Epithelial cell of esophagus (primary cell): Measurements from ENCODE around the gene PNKD.

Experiments used
- DNase-seq: peaks from one replicate; pipeline ENCODE4 v3.0.0; 2010; ENCODE audit warnings: low read depth
- H3K4me3 ChIP-seq: 2 replicates; pipeline ENCODE4 v1.5.1; 2011; ENCODE audit warnings: mild to moderate bottlenecking, low read length, control low read depth
- CTCF ChIP-seq: IDR thresholded peaks from 2 replicates; pipeline ENCODE4 v1.5.1; 2011; ENCODE audit warnings: low read depth, mild to moderate bottlenecking, low read length, control low read depth, inconsistent platforms; ENCODE audit not compliant: insufficient read depth; ENCODE audit errors: missing control alignments

The PNKD gene

GRCh38 chr2:218269900-218270720 is at the start of gene PNKD, which contains the start of gene AAMP:
PNKD (plus strand) TSS chr2:218270519; CDS start chr2:218270536, 17 bp downstream.
AAMP (minus strand) TSS chr2:218270137; CDS start chr2:218270086, 51 bp downstream.
- DNase-seq = peak; percentile 100
- peak; percentile 21 for TF ChIP-seq CTCF
- peak within 1 kb of the TSS; percentile 98 for H3K4me3 ChIP-seq

- no peak for DNase-seq
- H3K4me3 ChIP-seq = no peak overlapping the region
- TF ChIP-seq CTCF = no peak
These were observed 49.3 kb upstream of the PNKD start for GRCh38 chr2:218221000-218221399.

GRCh38 chr2:218223046-218223445 is 47.3 kb upstream of the PNKD start:
- H3K4me3 ChIP-seq = no peak overlapping the region
- TF ChIP-seq CTCF = no peak

GRCh38 chr2:218224186-218224585 is 46.1 kb upstream of the PNKD start:
- no peak overlapping the region for H3K4me3 ChIP-seq
- no peak for TF ChIP-seq CTCF
- no peak for DNase-seq

More at GRCh38 chr2:218223046-218223445, 47.3 kb upstream of the PNKD start:
- DNase-seq = peak; percentile 60

GRCh38 chr2:218226903-218227302 is 43.4 kb upstream of the PNKD start:
- no peak for DNase-seq
- H3K4me3 ChIP-seq = no peak overlapping the region
- TF ChIP-seq CTCF = no peak

GRCh38 chr2:218228366-218229090 is 41.8 kb upstream of the PNKD start:
- TF ChIP-seq CTCF = no peak
- peak; percentile 77 for DNase-seq
- no peak overlapping the region for H3K4me3 ChIP-seq
